C4-2B (cell line): Measurements from ENCODE around the gene FGD4.
A peak's percentile ranks its signal among the peaks of the same experiment; 100 is the strongest.

ENCODE experiments used
- CTCF ChIP-seq: fragments of 450-650 bp; conservative IDR thresholded peaks from 2 replicates; pipeline ENCODE4 v1.5.1; 2017; ENCODE audit warnings: mild to moderate bottlenecking
- ZFX ChIP-seq: fragments of 450-650 bp; IDR thresholded peaks from 2 replicates; pipeline ENCODE4 v1.6.1; 2017

DNA sequence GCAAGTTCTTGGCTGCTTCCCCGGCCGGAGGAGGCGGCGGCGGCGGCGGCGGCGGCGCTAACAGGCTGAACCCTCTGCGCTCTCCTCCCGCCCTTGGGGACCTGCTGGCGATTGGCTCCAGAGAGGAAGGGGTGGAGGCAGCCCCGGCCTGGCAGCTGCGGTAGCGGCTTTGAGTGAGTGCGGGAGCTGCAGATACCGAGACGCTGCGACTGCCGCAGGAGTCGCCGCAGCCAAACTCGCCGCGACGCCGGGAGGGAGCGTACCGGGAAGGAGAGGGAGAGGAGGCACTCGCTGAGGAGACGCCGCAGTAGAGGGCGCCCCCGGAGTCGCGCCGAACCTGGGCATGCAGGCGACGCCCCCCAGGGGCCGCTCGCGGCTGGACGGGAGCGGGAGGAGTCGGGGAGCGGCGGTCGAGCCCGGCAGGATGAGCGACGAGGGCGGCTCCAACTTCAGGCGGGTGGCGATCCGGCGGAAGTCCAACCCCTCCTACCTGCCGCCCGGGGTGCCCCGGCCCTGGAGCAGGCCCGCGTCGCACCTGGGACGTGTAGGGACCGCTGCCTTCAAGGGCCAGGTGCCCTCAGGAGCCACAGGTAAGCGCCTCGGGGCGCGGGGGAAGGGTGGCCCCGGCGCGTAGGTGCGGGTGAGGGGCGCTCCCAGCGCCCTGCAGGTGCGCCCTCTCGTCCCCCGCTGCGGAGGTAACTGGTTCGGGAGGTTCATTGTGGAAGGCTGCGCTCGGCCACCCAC lies at the start of gene FGD4:
- TF ChIP-seq CTCF (peak; percentile 71), ZFX (peak; percentile 67)
